ENCODE results near the gene CALHM5. TPM values are rescaled to one million over a fixed set of nuclear protein-coding genes. Genes with fewer than 3 reads are reported as not detected.
A peak's percentile ranks its signal among the peaks of the same experiment; 100 is the strongest.

The CALHM5 gene
- total RNA-seq, 3 donors from 2014 or later = 0.73 to 2.4 (median 1.6) TPM

DNA sequence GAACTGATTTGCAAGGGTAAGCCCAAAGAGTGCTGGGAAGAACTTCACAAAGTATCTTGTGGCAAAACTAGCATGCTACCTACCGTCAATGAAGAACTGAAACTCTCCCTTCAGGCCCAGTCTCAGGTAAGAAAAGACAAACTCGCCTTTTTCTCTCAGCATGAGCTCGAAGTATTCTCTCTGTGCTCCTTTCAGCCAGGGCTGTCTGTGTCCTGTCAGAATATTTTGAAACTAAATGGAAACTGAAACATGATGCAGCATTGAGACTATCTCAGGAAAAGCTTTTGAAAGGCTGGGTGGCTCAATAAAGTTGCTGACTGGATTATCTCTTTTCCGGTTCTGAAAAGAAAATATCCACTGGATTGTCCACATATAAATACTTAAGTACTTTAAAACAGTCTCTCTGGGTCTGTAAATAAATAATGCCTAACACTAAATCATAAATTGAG, 696 bp downstream of the CALHM5 start:
- Histone ChIP-seq H3K27me3 (no peaks in the 10 kb centered on the region), H3K9me3 (no peaks in the 10 kb centered on the region), H3K4me1 (no peaks in the 10 kb centered on the region), H3K36me3 (no peaks in the 10 kb centered on the region), H3K27ac (peak overlapping the region; percentile 65 to 66), H3K4me3 (peak overlapping the region; percentile 30 to 55 (median 33))
- no peak for DNase-seq (ENCODE audit: low spot score in 2 of 2)
- TF ChIP-seq, protein P1, sequence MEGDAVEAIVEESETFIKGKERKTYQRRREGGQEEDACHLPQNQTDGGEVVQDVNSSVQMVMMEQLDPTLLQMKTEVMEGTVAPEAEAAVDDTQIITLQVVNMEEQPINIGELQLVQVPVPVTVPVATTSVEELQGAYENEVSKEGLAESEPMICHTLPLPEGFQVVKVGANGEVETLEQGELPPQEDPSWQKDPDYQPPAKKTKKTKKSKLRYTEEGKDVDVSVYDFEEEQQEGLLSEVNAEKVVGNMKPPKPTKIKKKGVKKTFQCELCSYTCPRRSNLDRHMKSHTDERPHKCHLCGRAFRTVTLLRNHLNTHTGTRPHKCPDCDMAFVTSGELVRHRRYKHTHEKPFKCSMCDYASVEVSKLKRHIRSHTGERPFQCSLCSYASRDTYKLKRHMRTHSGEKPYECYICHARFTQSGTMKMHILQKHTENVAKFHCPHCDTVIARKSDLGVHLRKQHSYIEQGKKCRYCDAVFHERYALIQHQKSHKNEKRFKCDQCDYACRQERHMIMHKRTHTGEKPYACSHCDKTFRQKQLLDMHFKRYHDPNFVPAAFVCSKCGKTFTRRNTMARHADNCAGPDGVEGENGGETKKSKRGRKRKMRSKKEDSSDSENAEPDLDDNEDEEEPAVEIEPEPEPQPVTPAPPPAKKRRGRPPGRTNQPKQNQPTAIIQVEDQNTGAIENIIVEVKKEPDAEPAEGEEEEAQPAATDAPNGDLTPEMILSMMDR (IDR thresholded peaks at IDR 0.05) = no peak
- TF ChIP-seq POLR2A (IDR thresholded peaks at IDR 0.05) (no peak), POLR2AphosphoS5 (IDR thresholded peaks at IDR 0.05) (no peak)
- intact Hi-C loops (cut with DNase I; ENCODE audit: low total_unique reads) = no loop called here

DNA sequence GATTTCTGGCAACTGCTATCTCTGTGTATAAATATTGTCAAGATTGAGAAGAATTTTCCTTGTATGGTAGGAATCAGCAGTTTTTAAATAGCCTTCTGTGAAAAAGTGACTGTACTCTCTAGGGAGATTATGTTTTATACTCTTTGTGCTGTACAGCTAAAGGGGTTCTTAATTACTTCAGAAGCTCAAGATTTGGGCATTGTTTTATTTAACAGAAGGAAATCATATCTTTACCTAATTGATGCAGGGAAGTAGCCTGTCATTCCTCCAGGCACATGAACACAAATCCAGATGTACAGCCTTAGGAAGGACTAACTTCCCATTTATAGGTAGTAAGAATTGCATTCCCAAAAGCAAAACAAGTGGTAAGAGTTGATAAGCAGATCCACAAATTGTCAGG, 1.3 kb downstream of the CALHM5 start:
- intact Hi-C loops (cut with DNase I; ENCODE audit: low total_unique reads) = no loop called here
- peak overlapping the region; percentile 30 to 55 (median 33) for H3K4me3 ChIP-seq
- H3K9me3 ChIP-seq = no peaks in the 10 kb centered on the region
- no peaks in the 10 kb centered on the region for H3K27me3 ChIP-seq
- no peak for DNase-seq (ENCODE audit: low spot score in 2 of 2)
- peak overlapping the region in 1 of 2 donors; percentile 65 for H3K27ac ChIP-seq
- H3K4me1 ChIP-seq = no peaks in the 10 kb centered on the region
- H3K36me3 ChIP-seq = no peaks in the 10 kb centered on the region
- TF ChIP-seq POLR2A (IDR thresholded peaks at IDR 0.05) (no peak), POLR2AphosphoS5 (IDR thresholded peaks at IDR 0.05) (no peak)
- TF ChIP-seq, protein P1 (IDR thresholded peaks at IDR 0.05) = no peak

DNA sequence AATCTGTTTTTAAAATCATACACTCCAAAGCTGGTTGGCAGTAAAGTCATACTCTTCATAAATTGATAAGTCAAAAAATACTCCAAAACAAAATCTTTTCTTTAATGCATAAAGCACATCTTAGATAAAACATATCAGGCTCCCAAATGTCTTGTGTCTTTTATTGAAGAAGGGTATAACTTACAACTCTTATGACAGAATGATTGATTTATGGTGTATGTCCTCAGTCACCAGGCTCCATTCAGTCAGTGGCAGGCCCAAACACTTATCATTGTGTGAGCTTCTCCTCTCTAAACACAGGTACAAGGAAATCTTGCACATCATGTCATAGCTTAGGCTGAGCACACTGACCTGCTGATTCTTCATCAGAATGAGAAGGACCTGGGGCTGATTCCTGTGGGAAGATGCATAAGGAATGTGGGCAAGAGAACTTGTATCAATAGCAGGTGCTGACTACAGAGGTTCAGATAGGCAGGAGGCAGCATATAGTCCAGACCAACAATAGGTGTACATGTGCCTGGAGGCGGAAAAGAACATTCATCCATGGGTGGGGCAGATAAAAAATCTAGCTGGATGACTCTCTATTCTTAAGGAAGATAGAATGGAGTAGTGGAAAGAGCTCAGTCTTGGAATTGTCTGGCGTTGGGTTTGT, 1.9 kb downstream of the CALHM5 start:
- H3K27me3 ChIP-seq = no peaks in the 10 kb centered on the region
- no peaks in the 10 kb centered on the region for H3K36me3 ChIP-seq
- intact Hi-C loops (cut with DNase I; ENCODE audit: low total_unique reads) = no loop called here
- H3K4me3 ChIP-seq = peak overlapping the region in 2 of 3 donors; percentile 33 to 55
- H3K4me1 ChIP-seq = no peaks in the 10 kb centered on the region
- no peaks in the 10 kb centered on the region for H3K9me3 ChIP-seq
- TF ChIP-seq POLR2A (IDR thresholded peaks at IDR 0.05) (no peak), POLR2AphosphoS5 (IDR thresholded peaks at IDR 0.05) (no peak)
- TF ChIP-seq, protein P1 (IDR thresholded peaks at IDR 0.05) = no peak
- DNase-seq (ENCODE audit: low spot score in 2 of 2) = no peak
- peak overlapping the region in 1 of 2 donors; percentile 7 for H3K27ac ChIP-seq

DNA sequence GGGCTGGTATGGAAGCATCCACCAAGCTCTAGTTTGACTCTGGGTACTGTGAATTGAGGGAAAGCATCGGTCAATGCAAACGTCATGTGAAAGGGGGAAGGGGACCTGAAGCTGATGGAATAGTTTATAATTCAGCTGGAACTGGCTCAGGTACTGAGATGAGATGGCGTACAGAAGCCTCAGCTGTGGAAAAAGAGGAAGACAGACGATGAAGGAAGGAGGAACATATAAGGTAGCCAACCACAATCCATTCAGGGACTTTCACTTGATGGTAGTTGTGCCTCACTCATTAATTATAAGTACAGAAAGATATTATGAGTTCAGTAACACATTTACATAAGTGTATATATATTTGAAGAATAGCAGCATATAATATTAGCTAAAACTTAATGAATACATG, 2.7 kb downstream of the CALHM5 start:
- DNase-seq (ENCODE audit: low spot score in 2 of 2) = no peak
- no peak overlapping the region for H3K27ac ChIP-seq

DNA sequence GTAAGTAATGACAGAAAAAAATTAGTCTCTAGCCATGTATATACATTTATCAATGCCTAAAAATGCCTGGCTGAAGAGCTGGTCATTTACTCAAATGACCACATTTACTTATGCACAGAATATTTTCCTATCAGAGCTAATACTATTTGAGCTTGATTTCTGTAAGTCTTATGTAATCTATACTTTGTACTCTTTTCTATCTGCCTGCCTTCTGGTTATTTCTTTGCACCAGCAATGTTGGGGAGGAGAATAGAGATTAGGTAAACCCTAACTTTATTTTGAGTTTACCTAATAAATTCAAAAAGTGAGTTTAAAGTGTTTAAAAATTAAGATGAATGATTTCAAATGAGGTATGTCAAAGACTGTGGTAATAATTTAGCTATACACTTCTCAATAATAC, 3.7 kb downstream of the CALHM5 start:
- H3K4me1 ChIP-seq = no peaks in the 10 kb centered on the region
- H3K36me3 ChIP-seq = no peaks in the 10 kb centered on the region
- H3K27me3 ChIP-seq = no peaks in the 10 kb centered on the region
- intact Hi-C loops (cut with DNase I; ENCODE audit: low total_unique reads) = no loop called here
- TF ChIP-seq POLR2AphosphoS5 (IDR thresholded peaks at IDR 0.05) (no peak), POLR2A (IDR thresholded peaks at IDR 0.05) (no peak)
- TF ChIP-seq, protein P1 (IDR thresholded peaks at IDR 0.05) = no peak
- DNase-seq (ENCODE audit: low spot score in 2 of 2) = no peak
- H3K27ac ChIP-seq = no peak overlapping the region
- no peaks in the 10 kb centered on the region for H3K9me3 ChIP-seq
- no peak overlapping the region for H3K4me3 ChIP-seq

More for the DNA sequence above, 2.7 kb downstream of the CALHM5 start:
- Histone ChIP-seq H3K9me3 (no peaks in the 10 kb centered on the region), H3K4me1 (no peaks in the 10 kb centered on the region), H3K36me3 (no peaks in the 10 kb centered on the region), H3K27me3 (no peaks in the 10 kb centered on the region), H3K4me3 (no peak overlapping the region)
- intact Hi-C loops (cut with DNase I; ENCODE audit: low total_unique reads) = no loop called here
- no peak for TF ChIP-seq POLR2A (IDR thresholded peaks at IDR 0.05)
